GM12891 (cell line): ENCODE measurements around the gene CSMD2.

Source experiments
- PAX5 ChIP-seq: IDR thresholded peaks from 2 replicates; pipeline ENCODE4 v1.6.1; 2011; ENCODE audit warnings: low read length, moderate library complexity, mild to moderate bottlenecking; ENCODE audit not compliant: insufficient read depth, severe bottlenecking
- POLR2A ChIP-seq: IDR thresholded peaks from 2 replicates; pipeline ENCODE4 v1.6.1; 2011; ENCODE audit warnings: low read depth, low read length, control low read depth
- POLR2AphosphoS5 ChIP-seq: IDR thresholded peaks from 2 replicates; pipeline ENCODE4 v1.6.1; 2011; ENCODE audit warnings: low read depth, low read length, control low read depth
- POU2F2 ChIP-seq: IDR thresholded peaks from 2 replicates; pipeline ENCODE4 v1.6.1; 2011; ENCODE audit warnings: low read depth, mild to moderate bottlenecking, control low read depth, low read length, moderate library complexity
- SPI1 ChIP-seq: IDR thresholded peaks from 2 replicates; pipeline ENCODE4 v1.6.1; 2011; ENCODE audit warnings: low read depth, low read length, control low read depth
- TAF1 ChIP-seq: IDR thresholded peaks from 2 replicates; pipeline ENCODE4 v1.6.1; 2011; ENCODE audit warnings: low read depth, low read length, control low read depth

DNA sequence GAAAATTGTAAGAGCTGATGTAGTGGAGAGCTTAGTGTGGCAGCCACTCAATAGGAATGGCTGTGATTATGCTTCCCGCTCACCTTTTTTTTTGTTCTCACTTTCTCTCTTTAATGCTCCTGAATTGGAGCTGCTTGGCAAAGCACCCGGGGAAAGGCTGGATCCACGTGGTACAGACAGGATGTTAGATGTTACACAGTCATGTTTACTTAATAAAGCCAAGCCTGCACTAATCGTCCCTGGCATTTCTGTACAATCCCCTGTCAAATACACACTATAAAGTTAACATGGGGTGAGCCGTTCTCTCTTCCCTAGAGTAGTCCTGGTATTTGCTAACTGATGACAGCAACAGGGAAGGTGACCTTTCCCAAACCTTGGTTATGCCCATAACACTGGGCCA, 504.8 kb downstream of the CSMD2 start:
- TF ChIP-seq TAF1: no peak
- no peak for TF ChIP-seq POLR2A
- no peak for TF ChIP-seq POLR2AphosphoS5
- no peak for TF ChIP-seq SPI1
- TF ChIP-seq PAX5: no peak
- TF ChIP-seq POU2F2: no peak
